Colonic mucosa (tissue), 4 donors: ENCODE results near the gene FABP1. TPM values are rescaled to one million over a fixed set of nuclear protein-coding genes. Genes with fewer than 3 reads are reported as not detected.

Source experiments
- DNase-seq: peaks from one replicate; pipeline ENCODE4 v3.0.0-alpha.2; 2020
- H3K27ac ChIP-seq: fragments of 200-600 bp; one replicate; pipeline ENCODE4 v1.8.0; 2021
- H3K27me3 ChIP-seq: fragments of 200-600 bp; one replicate; pipeline ENCODE4 v1.8.0; 2021
- H3K36me3 ChIP-seq: fragments of 200-600 bp; one replicate; pipeline ENCODE4 v1.8.0; 2021
- H3K4me1 ChIP-seq: fragments of 200-600 bp; one replicate; pipeline ENCODE4 v1.8.0; 2021; ENCODE audit warnings: mild to moderate bottlenecking
- H3K4me3 ChIP-seq: fragments of 200-600 bp; one replicate; pipeline ENCODE4 v1.8.0; 2021
- H3K9ac ChIP-seq, 2 donors: one replicate each; pipeline ENCODE4 v1.7.0; 2013; ENCODE audit warnings: control low read depth in 2 of 2, low read depth in 2 of 2, low read length in 2 of 2
- H3K9me3 ChIP-seq: fragments of 200-600 bp; one replicate; pipeline ENCODE4 v1.8.0; 2021
- intact Hi-C: fragments of 100-400 bp; cut with DNase I; formaldehyde crosslinking; loops from one replicate; pipeline ENCODE4 v1.14.1; 2022
- total RNA-seq, 2 donors: library from RNA; stranded (reverse); fragmentation: NEBNext Ultra II Directional in 1 of 2; extraction: Animal tissue kit (Norgen Biotek cat#: 25700) in 1 of 2; gene quantifications; one replicate each; pipeline ENCODE4 v1.2.1, GENCODE V29; 2021
- TF ChIP-seq, protein P1 (sequence below): fragments of 200-600 bp; IDR thresholded peaks from one replicate; pipeline ENCODE4 v1.8.0; 2022; ENCODE audit warnings: antibody characterized with exemption, mild to moderate bottlenecking
- donor health status: healthy.
- donor health status: DM: no; HTN: no; CAD: no.
- donor health status: DM: no; HTN: no; CAD: no.

The FABP1 gene
- total RNA-seq, 2 donors from 2014 or later: 2,582 to 2,822 TPM

DNA sequence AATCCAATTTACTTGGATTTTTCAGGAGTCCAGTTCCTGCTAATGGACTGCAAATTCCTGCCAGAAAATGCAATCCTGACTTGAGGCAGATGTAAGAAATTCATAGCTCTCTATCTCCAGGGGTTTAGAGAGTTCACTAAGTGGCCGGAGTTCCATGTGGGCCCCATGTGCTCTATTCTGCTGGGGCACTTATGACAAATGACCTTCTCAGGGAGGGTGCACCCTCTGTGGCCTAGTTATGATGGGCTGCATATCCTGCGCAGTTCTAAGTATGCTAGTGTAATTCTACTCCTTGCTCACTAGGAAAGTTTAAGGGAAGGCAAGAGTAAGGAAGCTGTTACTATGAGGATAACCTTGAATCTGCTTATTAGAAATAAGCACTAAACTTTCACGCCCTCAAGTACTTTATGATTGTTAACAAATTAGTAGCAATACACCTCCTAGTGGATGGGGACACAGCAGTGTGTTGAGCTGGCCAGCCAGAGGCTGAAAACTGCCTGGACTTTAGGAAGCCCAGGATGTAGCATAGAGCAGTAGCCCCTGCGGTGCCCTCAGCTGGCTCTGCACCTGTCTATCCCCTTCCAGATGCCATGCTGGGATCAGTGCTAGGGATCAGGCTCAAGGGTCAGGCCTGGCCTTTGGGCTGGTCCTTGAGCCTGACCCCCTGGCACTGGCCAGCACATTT is 45.8 kb downstream of the FABP1 start:
- TF ChIP-seq, protein P1, sequence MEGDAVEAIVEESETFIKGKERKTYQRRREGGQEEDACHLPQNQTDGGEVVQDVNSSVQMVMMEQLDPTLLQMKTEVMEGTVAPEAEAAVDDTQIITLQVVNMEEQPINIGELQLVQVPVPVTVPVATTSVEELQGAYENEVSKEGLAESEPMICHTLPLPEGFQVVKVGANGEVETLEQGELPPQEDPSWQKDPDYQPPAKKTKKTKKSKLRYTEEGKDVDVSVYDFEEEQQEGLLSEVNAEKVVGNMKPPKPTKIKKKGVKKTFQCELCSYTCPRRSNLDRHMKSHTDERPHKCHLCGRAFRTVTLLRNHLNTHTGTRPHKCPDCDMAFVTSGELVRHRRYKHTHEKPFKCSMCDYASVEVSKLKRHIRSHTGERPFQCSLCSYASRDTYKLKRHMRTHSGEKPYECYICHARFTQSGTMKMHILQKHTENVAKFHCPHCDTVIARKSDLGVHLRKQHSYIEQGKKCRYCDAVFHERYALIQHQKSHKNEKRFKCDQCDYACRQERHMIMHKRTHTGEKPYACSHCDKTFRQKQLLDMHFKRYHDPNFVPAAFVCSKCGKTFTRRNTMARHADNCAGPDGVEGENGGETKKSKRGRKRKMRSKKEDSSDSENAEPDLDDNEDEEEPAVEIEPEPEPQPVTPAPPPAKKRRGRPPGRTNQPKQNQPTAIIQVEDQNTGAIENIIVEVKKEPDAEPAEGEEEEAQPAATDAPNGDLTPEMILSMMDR: no peak
- no peaks in the 10 kb centered on the region for H3K36me3 ChIP-seq
- no peak overlapping the region for H3K27ac ChIP-seq
- no peaks in the 10 kb centered on the region for H3K9me3 ChIP-seq
- DNase-seq: no peak
- no peaks in the 10 kb centered on the region for H3K4me1 ChIP-seq
- H3K9ac ChIP-seq: no peak overlapping the region
- no peaks in the 10 kb centered on the region for H3K27me3 ChIP-seq
- no peak overlapping the region for H3K4me3 ChIP-seq
- intact Hi-C loops: no loop called here

DNA sequence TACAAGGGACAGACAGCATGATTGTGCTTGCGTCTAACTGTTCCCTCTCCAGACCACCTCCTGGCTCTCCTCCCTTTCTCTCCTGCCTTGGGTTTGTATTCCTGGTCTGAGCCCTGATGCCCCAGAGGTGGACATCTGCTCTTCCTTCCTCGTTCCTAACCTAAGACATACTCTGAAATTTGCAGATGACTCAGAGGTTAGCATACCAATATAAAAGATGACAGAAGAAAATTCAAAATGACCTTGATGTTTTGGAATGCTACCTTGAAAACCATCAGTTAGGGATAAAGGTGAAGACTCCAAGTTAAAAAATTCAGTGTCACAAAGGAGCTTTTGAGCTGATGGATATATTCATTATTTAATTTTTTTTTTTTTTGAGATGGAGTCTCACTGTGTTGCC is 47.3 kb downstream of the FABP1 start:
- intact Hi-C loops: no loop called here
- Histone ChIP-seq H3K27ac (no peak overlapping the region), H3K4me3 (no peak overlapping the region), H3K27me3 (no peaks in the 10 kb centered on the region), H3K4me1 (no peaks in the 10 kb centered on the region), H3K9ac (no peak overlapping the region), H3K9me3 (no peaks in the 10 kb centered on the region), H3K36me3 (no peaks in the 10 kb centered on the region)
- TF ChIP-seq, protein P1: no peak
- no peak for DNase-seq

- DNase-seq: no peak
- Histone ChIP-seq H3K36me3 (no peaks in the 10 kb centered on the region), H3K27me3 (no peaks in the 10 kb centered on the region), H3K9ac (no peak overlapping the region), H3K4me1 (no peaks in the 10 kb centered on the region), H3K9me3 (no peaks in the 10 kb centered on the region), H3K27ac (no peak overlapping the region), H3K4me3 (no peak overlapping the region)
- TF ChIP-seq, protein P1: no peak
- intact Hi-C loops: no loop called here
Observed at GRCh38 chr2:88078643-88079172, 49.2 kb downstream of the FABP1 start.

DNA sequence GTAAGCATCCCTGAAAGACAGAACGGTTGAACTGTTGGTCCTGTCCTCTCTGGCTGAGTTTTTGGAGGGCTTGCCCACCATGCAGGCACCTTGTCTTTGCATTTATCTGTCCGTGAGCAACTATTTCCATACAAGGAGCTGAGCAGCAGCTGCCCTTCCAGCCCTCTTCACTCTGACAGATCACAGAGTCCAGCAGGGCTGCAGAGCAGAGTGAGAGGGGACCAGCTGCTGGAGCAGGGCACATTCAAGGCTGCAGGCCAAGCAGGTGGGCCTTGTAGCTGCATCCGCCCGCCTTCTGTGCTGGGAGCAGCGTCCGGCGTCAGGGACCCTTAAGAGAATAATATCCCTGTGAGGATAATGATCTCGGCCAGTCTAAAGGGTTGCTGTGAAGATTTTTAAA is 50.8 kb downstream of the FABP1 start:
- Histone ChIP-seq H3K36me3 (no peaks in the 10 kb centered on the region), H3K27ac (no peak overlapping the region), H3K9me3 (no peaks in the 10 kb centered on the region), H3K4me3 (no peak overlapping the region), H3K9ac (no peak overlapping the region), H3K4me1 (no peaks in the 10 kb centered on the region), H3K27me3 (no peaks in the 10 kb centered on the region)
- TF ChIP-seq, protein P1: no peak
- intact Hi-C loops: no loop called here
- no peak for DNase-seq

DNA sequence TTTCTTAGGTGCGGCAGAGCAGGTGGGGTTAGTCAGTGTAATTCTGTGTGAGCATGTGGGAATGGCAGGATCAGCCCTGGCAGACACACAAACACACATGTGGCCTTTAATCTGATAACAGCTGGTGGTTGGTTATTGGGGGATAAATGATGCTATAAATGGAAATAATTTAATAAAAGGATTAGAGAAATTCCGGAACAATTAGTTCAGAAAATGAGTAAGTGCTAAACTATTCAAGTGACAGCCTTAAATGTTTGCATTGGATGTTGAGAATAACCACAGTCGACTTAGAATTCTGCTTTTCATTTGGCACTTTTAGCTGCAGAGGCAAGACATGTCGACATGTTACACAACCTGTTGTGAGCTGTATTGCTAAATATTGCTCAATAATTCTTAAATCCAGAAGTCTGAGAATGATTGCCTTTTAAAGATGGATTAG is 53.0 kb downstream of the FABP1 start:
- Histone ChIP-seq H3K4me1 (no peaks in the 10 kb centered on the region), H3K36me3 (no peaks in the 10 kb centered on the region), H3K9me3 (no peaks in the 10 kb centered on the region), H3K9ac (no peak overlapping the region), H3K27ac (no peak overlapping the region), H3K4me3 (no peak overlapping the region), H3K27me3 (no peaks in the 10 kb centered on the region)
- TF ChIP-seq, protein P1: no peak
- intact Hi-C loops: no loop called here
- DNase-seq: no peak
